ENCODE measurements around the gene PTK7.

Gene PTK7

DNA sequence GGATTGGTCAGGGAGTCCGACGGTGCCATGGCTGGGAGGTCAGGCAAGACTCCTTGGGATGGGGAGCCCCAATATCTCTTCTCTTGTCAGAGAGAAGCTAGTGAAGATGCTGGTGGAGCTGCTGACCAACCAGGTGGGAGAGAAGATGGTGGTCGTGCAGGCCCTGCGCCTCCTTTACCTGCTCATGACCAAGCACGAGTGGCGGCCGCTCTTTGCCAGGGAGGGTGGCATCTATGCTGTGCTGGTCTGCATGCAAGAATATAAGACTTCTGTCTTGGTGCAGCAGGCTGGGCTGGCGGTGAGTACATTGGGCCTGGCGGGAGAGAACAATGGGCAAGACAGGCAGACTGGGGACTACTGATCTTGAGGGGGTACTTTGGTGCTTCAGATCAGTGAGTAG is 116.8 kb downstream of the PTK7 start:
- no peak for TF ChIP-seq FOXP2 (optimal IDR thresholded peaks at IDR 0.05; ENCODE audit: borderline replicate concordance, extremely low read depth, extremely low read length, insufficient read depth)
- no peak for TF ChIP-seq SIN3A (IDR thresholded peaks at IDR 0.05; ENCODE audit: borderline replicate concordance, insufficient read depth, low read length)
- TF ChIP-seq POLR2AphosphoS5 (IDR thresholded peaks at IDR 0.05; ENCODE audit: low read depth, low read length), result no peak
- no peak for TF ChIP-seq TAF1 (IDR thresholded peaks at IDR 0.05; ENCODE audit: borderline replicate concordance, insufficient read depth, low read length)

DNA sequence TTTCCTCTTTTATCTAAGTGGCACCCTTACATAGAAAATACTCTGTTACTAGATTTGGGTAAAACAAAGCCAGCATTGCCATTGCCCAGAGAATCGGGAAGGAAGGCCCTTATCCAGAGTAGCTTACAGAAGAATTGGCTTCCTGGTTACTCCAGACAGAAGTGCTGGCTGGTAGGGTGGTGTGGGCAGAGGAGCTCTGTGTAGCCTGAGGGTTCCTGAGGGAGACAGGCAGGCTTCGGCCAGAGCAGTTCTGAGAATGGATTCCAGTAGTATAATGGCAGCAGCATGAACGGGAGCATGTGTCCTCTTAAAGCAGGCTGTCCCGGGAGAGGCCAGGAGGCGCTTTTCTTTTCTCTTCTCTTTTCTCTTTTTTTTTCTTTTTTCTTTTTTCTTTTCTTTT is 117.8 kb downstream of the PTK7 start:
- TF ChIP-seq POLR2AphosphoS5 (IDR thresholded peaks at IDR 0.05; ENCODE audit: low read depth, low read length), result no peak
- TF ChIP-seq SIN3A (IDR thresholded peaks at IDR 0.05; ENCODE audit: borderline replicate concordance, insufficient read depth, low read length), result no peak

- TF ChIP-seq REST (IDR thresholded peaks at IDR 0.05; ENCODE audit: insufficient read depth in 1 of 2, low read depth in 2 of 2, low read length in 2 of 2) (no peak), FOXP2 (optimal IDR thresholded peaks at IDR 0.05; ENCODE audit: borderline replicate concordance, extremely low read depth, extremely low read length, insufficient read depth) (no peak), TAF1 (IDR thresholded peaks at IDR 0.05; ENCODE audit: borderline replicate concordance, insufficient read depth, low read length) (no peak), SIN3A (IDR thresholded peaks at IDR 0.05; ENCODE audit: borderline replicate concordance, insufficient read depth, low read length) (no peak)
Observed at GRCh38 chr6:43196337-43196736, 120.2 kb downstream of the PTK7 start.

GRCh38 chr6:43199912-43200311 is 123.8 kb downstream of the PTK7 start:
- TF ChIP-seq TAF1 (IDR thresholded peaks at IDR 0.05; ENCODE audit: borderline replicate concordance, insufficient read depth, low read length) (no peak), FOXP2 (optimal IDR thresholded peaks at IDR 0.05; ENCODE audit: borderline replicate concordance, extremely low read depth, extremely low read length, insufficient read depth) (no peak), REST (IDR thresholded peaks at IDR 0.05; ENCODE audit: insufficient read depth in 1 of 2, low read depth in 2 of 2, low read length in 2 of 2) (no peak), SIN3A (IDR thresholded peaks at IDR 0.05; ENCODE audit: borderline replicate concordance, insufficient read depth, low read length) (no peak), POLR2AphosphoS5 (IDR thresholded peaks at IDR 0.05; ENCODE audit: low read depth, low read length) (no peak)

- no peak for TF ChIP-seq TAF1 (IDR thresholded peaks at IDR 0.05; ENCODE audit: borderline replicate concordance, insufficient read depth, low read length)
- no peak for TF ChIP-seq SIN3A (IDR thresholded peaks at IDR 0.05; ENCODE audit: borderline replicate concordance, insufficient read depth, low read length)
Observed at GRCh38 chr6:43200541-43200940, 124.4 kb downstream of the PTK7 start.

DNA sequence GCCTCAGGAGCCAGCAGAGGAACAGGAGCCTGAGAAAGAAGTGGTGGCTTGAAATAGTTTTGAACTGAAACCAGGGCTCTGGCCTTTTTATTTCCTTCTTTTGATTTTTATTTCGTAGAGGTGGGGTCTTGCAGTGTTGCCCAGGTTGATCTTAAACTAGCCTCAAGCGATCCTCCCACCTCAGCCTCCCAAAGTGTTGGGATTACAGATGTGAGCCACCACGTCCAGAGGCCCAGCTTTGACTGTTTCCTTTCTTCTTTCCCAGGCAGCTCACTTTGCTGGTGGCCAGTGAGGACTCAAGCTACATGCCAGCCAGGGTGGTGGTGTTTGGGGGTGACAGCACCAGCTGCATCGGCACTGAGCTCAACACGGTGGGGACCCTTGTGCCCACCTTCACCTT is 126.3 kb downstream of the PTK7 start:
- TF ChIP-seq SIN3A (IDR thresholded peaks at IDR 0.05; ENCODE audit: borderline replicate concordance, insufficient read depth, low read length), result no peak
- TF ChIP-seq REST (IDR thresholded peaks at IDR 0.05; ENCODE audit: insufficient read depth in 1 of 2, low read depth in 2 of 2, low read length in 2 of 2), result no peak
- no peak for TF ChIP-seq FOXP2 (optimal IDR thresholded peaks at IDR 0.05; ENCODE audit: borderline replicate concordance, extremely low read depth, extremely low read length, insufficient read depth)
- TF ChIP-seq TAF1 (IDR thresholded peaks at IDR 0.05; ENCODE audit: borderline replicate concordance, insufficient read depth, low read length), result no peak
- no peak for TF ChIP-seq POLR2AphosphoS5 (IDR thresholded peaks at IDR 0.05; ENCODE audit: low read depth, low read length)

All from PFSK-1 (cell line).